IMR-90 (cell line): Measurements from ENCODE around the gene GPC6.

Experiments used
- CEBPB ChIP-seq: IDR thresholded peaks from 2 replicates; pipeline ENCODE4 v1.6.1; 2012; ENCODE audit warnings: low read depth, low read length, improper control_type of control experiment
- POLR2A ChIP-seq: IDR thresholded peaks from 2 replicates; pipeline ENCODE4 v1.6.1; 2012; ENCODE audit warnings: mild to moderate bottlenecking, low read depth, low read length
- TF ChIP-seq, protein P1 (sequence below): fragments of 150-350 bp; IDR thresholded peaks from 2 replicates; pipeline ENCODE4 v1.6.1; 2016; ENCODE audit warnings: low read depth, mild to moderate bottlenecking, low read length, moderate library complexity, borderline replicate concordance

DNA sequence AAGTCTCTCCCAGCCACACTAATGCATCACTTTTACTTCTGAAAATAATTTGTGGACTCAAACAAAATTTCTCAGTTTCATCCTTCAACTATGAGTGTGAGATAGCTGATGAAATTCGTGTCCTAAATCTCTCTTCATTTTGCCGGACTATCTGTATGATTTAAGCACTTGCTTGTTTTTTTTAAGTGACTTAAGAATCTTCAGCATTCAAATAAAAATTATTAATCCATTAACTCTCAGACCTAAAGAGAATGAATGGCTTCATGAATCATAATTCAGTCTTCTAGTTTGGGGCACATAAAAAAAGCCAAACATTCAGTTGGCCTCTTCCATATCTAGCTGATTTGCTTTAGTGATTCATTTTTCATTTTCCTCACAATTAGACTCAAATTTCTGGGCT, 673.4 kb downstream of the GPC6 start:
- TF ChIP-seq CEBPB = no peak
- TF ChIP-seq, protein P1, sequence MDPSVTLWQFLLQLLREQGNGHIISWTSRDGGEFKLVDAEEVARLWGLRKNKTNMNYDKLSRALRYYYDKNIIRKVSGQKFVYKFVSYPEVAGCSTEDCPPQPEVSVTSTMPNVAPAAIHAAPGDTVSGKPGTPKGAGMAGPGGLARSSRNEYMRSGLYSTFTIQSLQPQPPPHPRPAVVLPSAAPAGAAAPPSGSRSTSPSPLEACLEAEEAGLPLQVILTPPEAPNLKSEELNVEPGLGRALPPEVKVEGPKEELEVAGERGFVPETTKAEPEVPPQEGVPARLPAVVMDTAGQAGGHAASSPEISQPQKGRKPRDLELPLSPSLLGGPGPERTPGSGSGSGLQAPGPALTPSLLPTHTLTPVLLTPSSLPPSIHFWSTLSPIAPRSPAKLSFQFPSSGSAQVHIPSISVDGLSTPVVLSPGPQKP = no peak
- no peak for TF ChIP-seq POLR2A
